Activated B cell treated with CpG ODN at 0.5 μM for 24 hours (primary cell): ENCODE measurements around the gene SLC2A11. TPM values are rescaled to one million over a fixed set of nuclear protein-coding genes. Genes with fewer than 3 reads are reported as not detected.

Source experiments
- ATAC-seq: fragments of 200-7000 bp; cut with Tn5 transposase; one replicate; pipeline ENCODE4 v1.10.0; 2021; ENCODE audit warnings: low read depth, mild to moderate bottlenecking, moderate library complexity
- CTCF ChIA-PET: fragments of 350-600 bp; sonication (Branson Sonifier 250); formaldehyde crosslinking; loops from one replicate; lab custom pipeline; 2021; ENCODE audit warnings: antibody characterized with exemption; lab: Charles Lee
- POLR2A ChIA-PET: fragments of 350-600 bp; sonication (Branson Sonifier 250); formaldehyde crosslinking; loops from one replicate; lab custom pipeline; 2021; ENCODE audit warnings: antibody characterized with exemption; lab: Charles Lee
- DNase-seq: peaks from one replicate; pipeline ENCODE4 v3.0.0; 2022
- H3K27ac Mint-ChIP-seq: one replicate; pipeline ENCODE4 v1.8.0; 2020; ENCODE audit warnings: mixed read lengths
- H3K27me3 Mint-ChIP-seq: one replicate; pipeline ENCODE4 v1.8.0; 2021; ENCODE audit warnings: mixed read lengths
- H3K36me3 Mint-ChIP-seq: one replicate; pipeline ENCODE4 v1.8.0; 2021; ENCODE audit warnings: low read depth, mixed read lengths
- H3K4me1 Mint-ChIP-seq: one replicate; pipeline ENCODE4 v1.8.0; 2021; ENCODE audit warnings: mixed read lengths
- H3K4me3 Mint-ChIP-seq: one replicate; pipeline ENCODE4 v1.8.0; 2020; ENCODE audit warnings: mild to moderate bottlenecking, mixed read lengths
- H3K9me3 Mint-ChIP-seq: one replicate; pipeline ENCODE4 v1.8.0; 2020; ENCODE audit warnings: mixed read lengths
- intact Hi-C: fragments of 100-400 bp; cut with micrococcal nuclease; formaldehyde crosslinking; loops from one replicate; pipeline ENCODE4 v1.15.1; 2024
- total RNA-seq: library from RNA; stranded (reverse); gene quantifications from 2 replicates; pipeline ENCODE4 v1.2.3, GENCODE V29; 2022
- TF ChIP-seq, protein P1 (sequence below): fragments of 200-600 bp; IDR thresholded peaks from one replicate; pipeline ENCODE4 v1.8.0; 2022; ENCODE audit warnings: antibody characterized with exemption, mild to moderate bottlenecking

Gene SLC2A11
- total RNA-seq, 1 donor from 2014 or later, result 30.2 TPM

DNA sequence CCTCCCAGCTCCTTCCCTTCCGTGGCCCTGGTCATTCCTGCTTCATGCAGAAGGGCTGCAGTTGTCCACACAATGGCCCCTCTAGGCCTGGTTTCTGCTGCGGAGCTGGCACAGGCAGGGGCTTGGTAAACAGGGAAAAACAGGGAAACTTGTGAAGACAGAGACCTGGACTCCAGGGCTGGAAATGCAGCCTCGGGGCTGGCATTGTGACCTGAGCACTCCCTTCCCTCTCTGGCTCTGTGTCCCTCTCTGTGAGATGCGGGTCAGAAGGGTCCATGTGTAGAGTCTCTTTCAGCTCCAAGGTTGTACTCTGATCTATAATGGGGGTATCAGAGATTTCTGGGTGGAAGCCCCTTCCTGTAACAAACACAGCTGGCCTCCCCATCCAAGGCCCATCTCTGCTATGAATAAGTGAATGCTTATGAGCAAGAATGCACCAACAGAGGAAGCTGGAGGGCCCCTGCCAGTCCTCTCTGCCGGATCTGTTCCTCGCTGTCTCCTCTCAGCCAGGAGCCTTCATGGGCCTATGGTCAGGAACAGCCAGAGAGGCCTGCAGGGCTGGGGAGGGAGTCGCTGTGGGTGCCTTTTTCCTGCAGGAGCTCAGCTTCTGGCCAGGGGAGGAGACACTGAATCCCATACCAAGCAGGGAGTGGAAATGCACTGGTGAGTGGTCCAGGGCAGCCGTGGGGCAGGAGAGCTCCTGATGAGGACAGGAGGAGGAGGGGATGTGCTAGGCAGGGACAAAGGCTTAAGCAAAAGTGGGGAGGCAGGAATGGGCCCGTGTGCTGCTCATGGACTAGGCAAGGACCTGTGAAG lies 12.2 kb upstream of the SLC2A11 start:
- no peak for ATAC-seq
- DNase-seq, result no peak
- TF ChIP-seq, protein P1, sequence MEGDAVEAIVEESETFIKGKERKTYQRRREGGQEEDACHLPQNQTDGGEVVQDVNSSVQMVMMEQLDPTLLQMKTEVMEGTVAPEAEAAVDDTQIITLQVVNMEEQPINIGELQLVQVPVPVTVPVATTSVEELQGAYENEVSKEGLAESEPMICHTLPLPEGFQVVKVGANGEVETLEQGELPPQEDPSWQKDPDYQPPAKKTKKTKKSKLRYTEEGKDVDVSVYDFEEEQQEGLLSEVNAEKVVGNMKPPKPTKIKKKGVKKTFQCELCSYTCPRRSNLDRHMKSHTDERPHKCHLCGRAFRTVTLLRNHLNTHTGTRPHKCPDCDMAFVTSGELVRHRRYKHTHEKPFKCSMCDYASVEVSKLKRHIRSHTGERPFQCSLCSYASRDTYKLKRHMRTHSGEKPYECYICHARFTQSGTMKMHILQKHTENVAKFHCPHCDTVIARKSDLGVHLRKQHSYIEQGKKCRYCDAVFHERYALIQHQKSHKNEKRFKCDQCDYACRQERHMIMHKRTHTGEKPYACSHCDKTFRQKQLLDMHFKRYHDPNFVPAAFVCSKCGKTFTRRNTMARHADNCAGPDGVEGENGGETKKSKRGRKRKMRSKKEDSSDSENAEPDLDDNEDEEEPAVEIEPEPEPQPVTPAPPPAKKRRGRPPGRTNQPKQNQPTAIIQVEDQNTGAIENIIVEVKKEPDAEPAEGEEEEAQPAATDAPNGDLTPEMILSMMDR, result no peak
- Mint-ChIP-seq H3K4me3 (peak overlapping the region; percentile 28), H3K36me3 (no peaks in the 10 kb centered on the region), H3K27ac (peak overlapping the region; percentile 68), H3K9me3 (no peaks in the 10 kb centered on the region), H3K4me1 (peaks cover 86% of the 10 kb centered on the region), H3K27me3 (no peaks in the 10 kb centered on the region)
- POLR2A ChIA-PET, result interaction anchor here (0.5 to 2.2 kb wide), 17 partner anchors 7 to 106 kb away, joined by 3 to 16 read pairs (median 4); partner anchors contain the start of genes CHCHD10, DERL3, MMP11 and SLC2A11
- intact Hi-C loops, result loop anchor here (5.0 to 10.0 kb wide), 3 partner anchors 128 to 441 kb away; no protein-coding TSS in a partner anchor
- CTCF ChIA-PET, result interaction anchor here (0.7 to 2.6 kb wide), 7 partner anchors 12 to 254 kb away, joined by 3 to 12 read pairs (median 5); partner anchors contain the start of genes MMP11 and SLC2A11

DNA sequence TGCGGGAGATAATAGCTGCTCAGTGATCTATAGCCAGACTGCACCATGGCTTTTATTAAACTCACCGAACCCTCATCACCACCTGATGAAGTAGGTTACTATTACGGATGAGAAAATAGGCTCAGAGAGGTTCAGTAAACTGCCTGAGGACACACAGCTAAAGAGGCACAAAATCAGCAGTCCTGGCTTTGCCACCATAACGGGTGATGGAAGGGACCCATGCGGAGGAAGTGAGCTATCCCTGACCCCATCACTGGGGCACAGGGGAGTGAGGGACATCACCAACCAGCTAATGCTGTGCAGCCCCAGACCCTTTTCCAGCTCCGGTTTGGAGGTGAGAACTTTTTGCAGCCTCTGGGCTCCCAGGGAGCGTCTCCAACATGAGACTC lies 11.6 kb upstream of the SLC2A11 start:
- ATAC-seq, result no peak
- intact Hi-C loops, result loop anchor here (5.0 to 10.0 kb wide), 3 partner anchors 129 to 441 kb away; no protein-coding TSS in a partner anchor
- Mint-ChIP-seq H3K36me3 (no peaks in the 10 kb centered on the region), H3K9me3 (no peaks in the 10 kb centered on the region), H3K27me3 (no peaks in the 10 kb centered on the region), H3K4me1 (peaks cover 86% of the 10 kb centered on the region), H3K4me3 (peak overlapping the region; percentile 28), H3K27ac (peak overlapping the region; percentile 68)
- TF ChIP-seq, protein P1, result no peak
- CTCF ChIA-PET, result interaction anchor here (0.7 to 2.6 kb wide), 7 partner anchors 11 to 255 kb away, joined by 3 to 12 read pairs (median 5); partner anchors contain the start of genes MMP11 and SLC2A11
- POLR2A ChIA-PET, result interaction anchor here (0.5 to 2.2 kb wide), 13 partner anchors 8 to 95 kb away, joined by 3 to 16 read pairs (median 3); partner anchors contain the start of genes DERL3, MMP11, SLC2A11 and ZNF70
- no peak for DNase-seq

DNA sequence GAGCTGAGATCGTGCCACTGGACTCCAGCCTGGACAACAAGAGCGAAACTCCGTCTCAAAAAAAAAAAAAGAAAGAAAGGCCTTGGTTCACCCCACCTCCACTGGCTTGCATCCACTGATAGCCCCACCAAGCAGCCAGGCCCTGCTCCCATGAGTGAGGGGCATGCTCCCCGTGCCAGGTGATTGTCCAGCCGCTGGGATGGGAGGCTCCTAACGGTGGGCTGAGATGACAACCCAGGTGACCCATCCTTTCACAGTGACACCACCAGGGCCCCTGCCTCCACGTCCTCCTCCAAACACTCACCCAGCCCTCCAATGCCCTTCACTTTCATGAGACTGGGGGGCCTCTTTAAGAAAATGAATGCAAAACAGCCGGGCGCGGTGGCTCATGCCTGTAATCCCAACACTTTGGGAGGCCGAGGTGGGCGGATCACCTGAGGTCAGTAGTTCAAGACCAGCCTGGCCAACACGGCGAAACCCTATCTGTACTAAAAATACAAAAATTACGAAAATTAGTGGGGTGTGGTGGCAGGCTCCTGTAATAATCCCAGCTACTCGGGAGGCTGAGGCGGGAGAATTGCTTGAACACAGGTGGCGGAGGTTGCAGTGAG lies 10.3 kb upstream of the SLC2A11 start:
- TF ChIP-seq, protein P1, result no peak
- Mint-ChIP-seq H3K27me3 (no peaks in the 10 kb centered on the region), H3K4me1 (peaks cover 85% of the 10 kb centered on the region), H3K9me3 (no peaks in the 10 kb centered on the region), H3K4me3 (no peak overlapping the region), H3K27ac (no peak overlapping the region), H3K36me3 (no peaks in the 10 kb centered on the region)
- intact Hi-C loops, result loop anchor here (5.0 to 10.0 kb wide), 3 partner anchors 130 to 443 kb away; no protein-coding TSS in a partner anchor
- POLR2A ChIA-PET, result interaction anchor here (0.6 to 4.1 kb wide), 4 partner anchors 10 to 924 kb away, joined by 3 to 17 read pairs (median 14); partner anchors contain the start of genes DERL3 and SLC2A11
- DNase-seq, result no peak
- CTCF ChIA-PET, result interaction anchor here (1.4 kb wide), 1 partner anchor 10 kb away, joined by 5 read pairs; the partner anchor contains the start of gene SLC2A11
- ATAC-seq, result no peak

DNA sequence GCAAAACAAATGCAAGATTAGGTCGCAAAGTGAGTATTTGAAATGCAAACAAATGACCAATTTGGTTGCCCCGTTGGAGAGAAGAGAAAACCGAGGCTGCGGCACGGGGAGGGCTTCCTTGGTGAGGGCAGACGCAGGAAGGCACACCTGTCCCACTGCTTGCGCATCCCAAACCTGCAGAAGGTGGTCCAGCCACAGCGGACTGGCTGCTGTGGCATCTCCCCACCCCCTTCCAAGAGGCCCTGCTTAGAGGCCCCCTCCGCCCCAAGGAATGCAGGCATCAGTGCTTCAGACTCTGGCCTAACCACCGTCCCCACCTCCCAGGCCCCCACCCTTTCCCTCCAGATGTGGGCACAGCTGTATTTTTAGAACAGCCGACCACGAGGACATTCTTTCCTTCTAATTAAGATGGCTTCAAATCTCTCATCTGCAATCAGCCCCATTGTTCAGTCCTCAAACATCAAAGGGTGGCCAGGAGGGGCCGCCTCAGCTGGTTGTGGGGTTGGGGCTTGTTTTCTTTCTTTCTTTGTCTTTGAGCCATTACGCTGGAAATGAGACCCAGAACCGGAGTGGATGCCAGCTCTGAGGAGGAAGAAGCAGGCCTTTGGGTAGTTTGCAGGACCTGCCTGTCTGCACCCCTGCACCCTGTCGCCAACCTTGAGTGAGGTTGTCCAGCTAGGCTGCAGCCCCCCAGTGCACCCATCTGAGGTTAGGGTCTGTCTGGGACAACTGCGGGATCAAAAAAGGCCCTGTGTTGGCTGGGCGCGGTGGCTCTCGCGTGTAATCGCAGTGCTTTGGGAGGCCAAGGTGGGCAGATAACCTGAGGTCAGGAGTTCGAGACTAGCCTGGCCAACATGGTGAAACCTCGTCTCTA lies 9.4 kb upstream of the SLC2A11 start:
- Mint-ChIP-seq H3K27ac (peak overlapping the region; percentile 35), H3K4me3 (no peak overlapping the region), H3K4me1 (peaks cover 77% of the 10 kb centered on the region), H3K9me3 (no peaks in the 10 kb centered on the region), H3K36me3 (no peaks in the 10 kb centered on the region), H3K27me3 (no peaks in the 10 kb centered on the region)
- POLR2A ChIA-PET, result interaction anchor here (0.6 to 4.1 kb wide), 6 partner anchors 9 to 234 kb away, joined by 3 to 18 read pairs (median 11); partner anchors contain the start of genes DERL3 and SLC2A11
- CTCF ChIA-PET, result interaction anchor here (1.4 to 4.3 kb wide), 6 partner anchors 9 to 111 kb away, joined by 5 to 33 read pairs (median 17); partner anchors contain the start of genes CHCHD10, MMP11 and SLC2A11
- ATAC-seq (no peak), DNase-seq (no peak)
- TF ChIP-seq, protein P1, result no peak
- intact Hi-C loops, result loop anchor here (1.0 to 10.0 kb wide), 4 partner anchors 131 to 443 kb away; no protein-coding TSS in a partner anchor
